HG03460 (cell line): ENCODE measurements around the gene GTF2H2C.
"Not testable (repeated sequence)": the region's sequence is repeated elsewhere in the genome, so short reads cannot be mapped to it uniquely, and the experiment has no call there.

Experiments
- ATAC-seq: cut with Tn5 transposase; IDR thresholded peaks from one replicate; pipeline ENCODE4 v1.9.1; 2021; ENCODE audit not compliant: unreplicated experiment

Gene GTF2H2C

DNA sequence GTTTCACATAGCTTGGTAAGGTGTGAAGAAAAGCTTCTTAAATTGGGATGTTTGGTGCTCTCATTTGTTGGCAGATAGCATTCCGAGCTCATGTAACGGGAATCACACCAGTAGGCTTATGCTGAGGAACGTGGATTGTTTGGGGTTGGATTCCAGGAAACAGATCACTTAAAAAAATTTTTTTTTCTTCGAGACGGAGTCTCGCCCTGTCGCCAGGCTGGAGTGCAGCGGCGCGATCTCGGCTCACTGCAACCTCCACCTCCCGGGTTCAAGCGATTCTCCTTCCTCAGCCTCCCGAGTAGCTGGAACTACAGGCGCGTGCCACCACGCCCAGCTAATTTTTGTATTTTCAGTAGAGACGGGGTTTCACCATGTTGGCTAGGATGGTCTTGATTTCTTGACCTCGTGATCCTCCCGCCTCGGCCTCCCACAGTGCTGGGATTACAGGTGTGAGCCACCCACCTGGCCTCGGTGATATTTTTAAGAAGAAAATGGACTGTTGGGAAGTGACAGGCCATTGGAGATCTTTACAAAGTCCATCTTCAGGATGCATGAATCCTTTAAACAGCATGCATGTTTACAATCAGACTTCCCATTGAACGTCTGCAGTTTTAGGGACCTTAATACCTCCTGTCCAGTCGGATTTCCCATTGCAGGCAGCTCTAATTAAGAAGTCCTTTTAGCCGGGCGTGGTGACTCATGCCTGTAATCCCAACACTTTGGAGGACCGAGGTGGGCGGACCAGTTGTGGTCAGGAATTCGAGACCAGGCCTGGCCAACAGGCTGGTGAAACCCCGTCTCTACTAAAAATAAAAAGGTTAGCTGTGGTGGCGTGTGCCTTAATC is 818 bp downstream of the GTF2H2C start:
- not testable (repeated sequence) for ATAC-seq

DNA sequence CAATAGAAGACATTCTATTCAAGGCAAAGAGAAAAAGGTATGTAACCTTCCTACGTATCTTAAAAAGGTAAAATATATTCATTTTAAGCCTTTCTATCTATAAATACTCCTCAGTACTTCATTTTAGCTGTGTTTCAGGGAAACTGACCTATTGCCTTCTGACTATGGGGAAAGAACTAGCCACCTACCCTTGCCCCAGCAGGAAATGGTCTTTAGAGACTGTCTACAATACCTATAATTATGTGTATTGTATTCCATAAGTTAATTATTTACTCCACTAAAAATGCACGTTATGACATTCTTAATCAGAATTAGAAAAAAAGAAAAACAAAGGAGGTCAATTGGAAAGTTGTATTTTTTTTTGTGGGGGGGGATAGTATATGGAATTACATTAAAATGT is 6.2 kb downstream of the GTF2H2C start:
- ATAC-seq = not testable (repeated sequence)

DNA sequence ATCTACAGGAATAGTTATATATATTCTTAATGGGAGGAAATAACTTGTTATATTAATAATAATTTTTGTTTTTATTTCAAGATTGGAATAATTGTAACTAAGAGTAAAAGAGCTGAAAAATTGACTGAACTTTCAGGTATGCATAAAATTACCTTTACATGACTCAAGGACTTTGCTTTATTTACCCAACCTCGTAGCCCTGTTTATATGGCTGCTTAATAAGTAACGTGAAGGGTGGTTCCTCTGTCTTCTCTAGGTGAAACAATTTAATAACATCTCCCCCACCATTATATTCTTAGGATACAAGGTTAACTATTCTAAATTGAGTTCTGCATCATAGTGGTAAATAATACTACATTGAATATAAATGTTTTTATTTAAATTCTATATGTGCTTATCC is 8.1 kb downstream of the GTF2H2C start:
- ATAC-seq = not testable (repeated sequence)

DNA sequence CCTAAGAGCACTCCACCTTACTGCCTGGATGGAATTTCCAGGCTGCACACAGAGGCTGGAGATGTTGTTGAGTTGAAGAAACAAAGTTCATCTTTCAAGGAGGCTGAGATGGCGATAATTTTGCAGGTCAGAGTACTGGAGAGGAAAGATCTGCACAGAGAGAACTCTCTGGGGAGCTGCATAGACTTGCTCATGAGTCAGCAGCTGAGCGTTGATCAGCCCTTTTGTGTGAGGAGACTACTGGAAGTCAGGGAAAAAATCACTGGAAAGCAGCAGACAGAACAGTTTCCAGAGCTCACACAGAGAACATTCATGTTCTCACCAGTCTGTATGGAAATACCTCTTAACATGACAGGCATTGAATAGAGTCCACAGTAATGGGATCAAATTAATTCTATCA is 23.4 kb downstream of the GTF2H2C start:
- not testable (repeated sequence) for ATAC-seq

DNA sequence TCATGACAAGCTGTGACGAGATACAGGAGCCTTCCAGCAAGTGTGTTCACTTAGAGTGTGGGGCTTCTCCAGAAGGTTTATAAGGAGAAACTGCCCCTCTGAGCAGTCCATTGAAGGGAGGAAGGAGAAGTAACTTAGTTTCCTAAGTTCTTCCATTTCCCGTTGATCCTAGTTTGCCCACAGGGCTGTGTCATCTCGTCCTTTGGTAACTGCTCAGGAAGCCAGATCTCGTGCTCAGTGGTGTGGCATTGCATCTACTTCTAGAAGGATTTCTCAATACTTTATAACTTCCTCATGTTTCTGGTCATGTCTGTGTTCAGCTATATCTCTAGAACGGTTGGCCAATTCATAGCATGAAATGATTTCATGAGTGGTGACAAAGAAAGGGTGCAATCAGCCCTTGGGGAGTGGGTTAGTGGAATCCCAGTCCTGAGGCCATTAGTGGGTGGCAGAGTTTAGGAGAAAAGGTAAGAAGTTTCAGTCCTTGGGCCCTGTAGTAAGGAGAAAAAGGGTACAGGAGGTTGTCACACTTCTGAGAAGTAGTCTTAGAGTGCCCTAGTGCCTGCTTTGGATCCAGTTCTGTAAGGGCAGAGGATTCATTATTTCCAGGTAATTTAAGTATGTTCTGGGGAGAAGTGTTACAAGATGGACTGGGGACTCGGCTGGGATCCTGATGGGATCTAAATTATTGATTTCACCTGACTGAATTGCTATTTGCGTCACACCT is 36.3 kb downstream of the GTF2H2C start:
- not testable (repeated sequence) for ATAC-seq

DNA sequence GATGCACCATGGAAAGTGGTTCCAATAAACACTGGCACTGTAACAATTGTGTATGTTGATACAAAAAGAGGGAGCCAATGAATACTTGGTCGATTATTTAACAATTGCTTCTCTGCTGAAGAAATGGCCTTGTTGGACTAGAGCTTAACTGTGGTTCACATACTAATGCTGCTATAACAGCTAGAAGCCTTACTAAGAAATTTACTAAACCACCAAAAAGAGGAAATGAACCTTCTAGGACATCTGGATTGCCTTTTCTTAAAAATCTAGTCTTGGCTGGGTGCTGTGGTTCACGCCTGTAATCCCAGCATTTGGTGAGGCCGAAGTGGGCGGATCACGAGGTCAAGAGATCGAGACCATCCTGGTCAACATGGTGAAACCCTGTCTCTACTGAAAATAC is 42.0 kb downstream of the GTF2H2C start:
- ATAC-seq = not testable (repeated sequence)

DNA sequence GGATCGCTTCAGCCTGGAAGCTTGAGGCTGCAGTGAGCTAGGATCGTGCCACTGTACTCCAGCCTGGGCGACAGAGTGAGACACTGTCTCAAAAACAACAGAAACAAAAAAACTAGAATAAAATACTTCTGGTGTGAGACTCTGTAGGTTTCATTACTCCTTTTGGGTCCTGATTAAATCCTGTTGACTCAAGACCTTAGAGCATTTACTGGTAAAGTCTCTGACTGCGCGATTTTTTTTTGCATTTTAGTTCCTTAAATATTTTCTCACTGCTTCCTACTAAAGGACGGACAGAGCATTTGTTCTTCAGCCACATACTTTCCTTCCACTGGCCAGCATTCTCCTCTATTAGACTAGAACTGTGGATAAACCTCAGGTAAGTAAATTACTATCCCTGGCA is 46.8 kb downstream of the GTF2H2C start:
- ATAC-seq = not testable (repeated sequence)

DNA sequence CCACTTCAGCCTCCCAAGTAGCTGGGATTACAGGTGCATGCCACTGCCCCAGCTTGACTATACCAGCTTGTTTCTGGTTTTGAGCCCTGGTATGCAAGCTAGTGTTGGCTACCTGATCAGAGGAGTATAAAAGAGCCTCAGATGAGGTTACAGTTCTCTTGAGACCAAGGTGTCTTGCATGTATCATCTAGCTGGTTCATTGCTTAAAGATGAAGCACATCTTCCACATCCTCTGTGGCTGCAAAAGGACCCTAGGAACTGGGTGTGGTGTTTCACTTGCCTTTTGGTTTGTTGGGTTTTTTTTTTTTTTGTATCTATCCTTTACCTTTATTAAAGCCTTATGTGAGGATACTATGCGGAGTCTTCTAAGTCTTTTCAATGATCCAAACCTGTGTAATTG is 47.8 kb downstream of the GTF2H2C start:
- not testable (repeated sequence) for ATAC-seq

DNA sequence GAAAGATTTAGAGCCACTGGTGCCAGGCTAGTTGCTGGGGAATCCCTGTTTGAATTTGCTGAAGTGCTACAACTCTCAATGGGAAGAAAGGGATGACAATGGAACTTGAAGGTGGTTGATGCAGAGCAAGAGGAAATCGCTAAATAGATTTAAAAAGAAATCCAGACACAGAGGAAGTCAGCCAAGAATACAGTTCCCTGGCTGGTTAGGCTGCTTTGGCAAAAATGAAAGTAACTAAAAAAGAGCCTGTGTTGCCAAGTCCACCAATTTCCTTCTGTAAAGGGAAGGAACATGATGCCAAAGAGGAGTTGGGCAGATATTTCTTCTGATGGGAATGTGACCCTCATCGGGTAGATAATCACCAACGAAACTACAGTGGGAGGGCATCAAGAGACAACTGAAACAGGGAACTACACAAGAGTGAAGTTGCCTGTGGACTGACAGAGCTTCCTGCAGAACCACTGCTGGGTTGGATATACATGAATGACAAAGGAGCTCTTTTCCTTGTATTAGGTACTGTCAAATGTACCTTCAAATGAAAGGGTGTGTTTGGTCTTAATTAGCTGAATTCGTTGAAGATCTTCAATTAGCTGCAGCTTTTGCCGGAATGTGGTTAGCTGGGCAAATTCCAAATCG is 49.0 kb downstream of the GTF2H2C start:
- ATAC-seq = not testable (repeated sequence)

DNA sequence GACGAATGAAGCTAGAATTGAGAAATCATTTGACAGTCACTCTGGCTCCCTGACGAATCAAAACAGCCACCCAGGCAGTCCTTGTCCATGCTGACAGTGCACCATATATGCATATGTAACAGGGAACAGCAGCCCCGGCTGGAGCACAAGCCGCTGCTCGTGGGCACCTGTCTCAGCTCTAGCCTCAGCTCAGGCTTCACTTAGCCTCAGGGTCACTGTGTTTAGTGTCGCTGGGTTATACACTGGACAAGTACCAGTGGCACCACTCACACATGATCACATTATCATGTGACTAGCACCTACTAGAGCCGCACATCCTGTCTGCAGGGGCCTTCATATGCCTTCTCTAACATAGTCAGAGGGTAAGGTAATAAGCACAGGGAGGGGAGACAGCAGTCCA is 54.9 kb downstream of the GTF2H2C start:
- ATAC-seq = not testable (repeated sequence)

DNA sequence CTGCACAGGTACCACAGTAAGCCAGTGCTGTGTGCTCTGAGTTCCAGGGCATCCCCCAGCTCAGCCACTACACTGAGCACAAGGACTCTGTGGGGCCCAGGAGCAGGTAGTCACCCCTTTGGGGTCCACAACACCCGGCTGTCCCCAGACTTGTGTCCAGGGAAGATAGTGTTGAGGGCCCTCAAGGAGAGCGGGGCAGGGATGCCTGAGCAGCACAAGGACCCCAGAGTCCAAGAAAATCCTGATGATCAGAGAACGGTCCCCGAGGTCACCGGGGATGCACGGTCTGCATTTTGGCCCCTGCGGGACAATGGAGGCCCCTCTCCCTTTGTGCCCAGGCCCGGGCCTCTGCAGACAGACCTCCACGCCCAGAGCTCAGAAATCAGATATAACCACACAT is 71.9 kb downstream of the GTF2H2C start:
- ATAC-seq = not testable (repeated sequence)
